Hematopoietic multipotent progenitor cell treated with erythropoietin and hydrocortisone succinate and interleukin-3 and kit ligand, for 17 days (in vitro differentiated cells): ENCODE data around the gene SLC52A1.
"Not testable (repeated sequence)": the region's sequence is repeated elsewhere in the genome, so short reads cannot be mapped to it uniquely, and the experiment has no call there.

Experiments used
- DNase-seq: peaks from one replicate; pipeline ENCODE4 v3.0.0-alpha.2; 2015; ENCODE audit warnings: low spot score

SLC52A1 gene

DNA sequence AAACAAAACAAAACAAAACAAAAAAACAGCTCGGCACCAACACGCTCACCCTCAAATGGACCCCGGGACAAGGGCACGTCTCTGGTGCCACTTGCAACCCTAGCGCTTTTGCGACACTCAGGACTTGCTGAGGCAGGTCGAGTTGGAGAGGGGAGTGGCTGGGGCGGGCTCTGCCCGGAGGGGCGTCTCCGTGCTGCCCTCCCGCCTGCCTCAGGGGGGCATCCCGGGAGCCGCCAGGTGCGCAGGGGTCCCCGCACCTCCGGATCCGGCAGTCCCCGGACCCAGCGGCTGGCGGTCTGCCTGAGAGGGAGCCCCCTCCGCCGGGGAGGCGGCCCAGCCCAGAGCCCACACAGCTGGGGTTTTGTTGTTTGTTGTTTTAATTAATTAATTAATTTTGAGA lies at the start of gene SLC52A1:
TSS of gene SLC52A1 (minus strand) at position 112 of the 400 bp plus-strand sequence. CDS start 820 bp downstream, outside the sequence.
- no peak for DNase-seq

DNA sequence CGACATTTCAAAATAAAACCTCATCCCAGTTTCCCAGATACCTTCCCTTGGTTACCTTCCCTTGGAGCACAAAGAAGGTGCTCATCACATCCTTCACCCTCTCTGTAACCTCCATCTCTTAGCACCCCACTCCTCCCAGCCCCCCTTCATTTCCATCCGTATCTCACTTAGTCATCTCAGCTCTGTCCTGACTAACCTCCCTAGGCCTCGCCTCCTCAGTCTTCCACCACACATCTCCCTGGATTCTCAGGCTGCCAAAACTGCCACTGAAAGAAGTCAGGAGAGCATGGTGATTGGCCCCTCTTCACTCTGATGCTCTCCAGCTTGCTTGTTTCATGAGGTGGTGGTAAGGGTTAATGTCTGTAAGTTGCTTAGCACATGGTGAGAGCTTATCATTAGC lies 45.4 kb upstream of the SLC52A1 start:
- no peak for DNase-seq

GRCh38 chr17:5078106-5079028 lies 43.1 kb upstream of the SLC52A1 start, which contains the start of gene ZFP3:
TSS of gene ZFP3 (plus strand) at chr17:5078467. CDS start at chr17:5091505, 13,038 bp downstream.
- DNase-seq, result no peak

GRCh38 chr17:5077781-5078105 lies 42.5 kb upstream of the SLC52A1 start:
- no peak for DNase-seq

- not testable (repeated sequence) for DNase-seq
These were observed 42.0 kb upstream of the SLC52A1 start for GRCh38 chr17:5077275-5077674.

DNA sequence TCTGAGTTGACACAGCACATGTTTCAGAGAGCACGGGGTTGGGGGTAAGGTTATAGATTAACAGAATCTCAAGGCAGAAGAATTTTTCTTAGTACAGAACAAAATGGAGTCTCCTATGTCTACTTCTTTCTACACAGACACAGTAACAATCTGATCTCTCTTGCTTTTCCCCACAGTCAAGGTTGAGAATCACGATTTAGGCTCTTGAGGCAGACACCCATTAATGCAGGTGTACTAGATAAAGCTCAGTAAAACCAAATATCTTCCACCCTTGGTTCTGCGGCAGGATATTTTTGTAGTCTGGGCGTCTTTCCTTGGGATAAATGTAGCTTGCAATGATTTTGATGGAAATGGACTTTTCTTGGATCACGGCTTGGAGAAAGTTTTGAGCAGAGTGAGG lies 40.2 kb upstream of the SLC52A1 start:
- not testable (repeated sequence) for DNase-seq

GRCh38 chr17:5069724-5070123 lies 34.5 kb upstream of the SLC52A1 start:
- no peak for DNase-seq

DNA sequence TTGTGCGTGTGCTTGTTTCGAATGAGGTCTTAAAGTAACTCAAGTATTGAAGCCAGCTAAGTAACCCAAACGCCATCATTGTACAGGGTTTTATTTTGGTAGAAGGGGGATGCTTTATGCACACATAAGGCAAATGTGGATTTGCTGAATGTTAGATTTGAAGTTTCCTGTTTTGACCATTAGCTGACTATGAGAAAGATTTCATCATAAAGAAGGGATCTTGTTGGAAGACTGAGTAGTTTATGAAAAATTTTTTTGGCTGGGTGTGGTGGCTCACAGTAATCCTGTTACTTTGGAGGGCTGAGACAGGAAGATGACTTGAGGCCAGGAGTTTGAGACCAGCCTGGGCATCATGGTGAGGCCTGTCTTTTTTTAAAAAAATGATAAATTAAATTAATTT lies 33.0 kb upstream of the SLC52A1 start:
- no peak for DNase-seq

GRCh38 chr17:5065227-5065744 lies 30.1 kb upstream of the SLC52A1 start:
- no peak for DNase-seq

- DNase-seq, result no peak
These were observed 20.3 kb upstream of the SLC52A1 start for GRCh38 chr17:5055543-5055942.

DNA sequence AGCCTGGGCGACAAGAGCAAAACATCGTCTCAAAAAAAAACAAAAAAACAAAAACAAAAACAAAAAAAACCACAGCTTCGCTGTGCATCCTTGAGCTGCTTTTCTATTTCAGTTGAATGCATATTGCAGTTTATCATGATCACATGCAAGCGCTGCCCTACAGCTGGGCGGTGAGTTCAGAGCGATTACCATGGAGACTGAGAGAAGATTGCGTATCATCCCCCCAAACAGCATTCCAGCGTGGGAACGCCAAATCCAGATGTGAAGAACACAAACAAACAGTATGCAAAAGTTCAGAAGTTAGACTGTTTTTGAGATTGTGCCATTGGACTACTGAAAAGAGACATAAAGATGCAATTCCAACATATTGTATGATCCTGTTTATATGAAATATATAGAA lies 15.1 kb upstream of the SLC52A1 start:
- DNase-seq, result no peak

GRCh38 chr17:5049314-5049841 lies 14.2 kb upstream of the SLC52A1 start:
- DNase-seq, result no peak

- DNase-seq, result no peak
These were observed 12.2 kb upstream of the SLC52A1 start for GRCh38 chr17:5047446-5047845.

- DNase-seq, result no peak
These were observed 10.3 kb upstream of the SLC52A1 start for GRCh38 chr17:5045496-5045895.

DNA sequence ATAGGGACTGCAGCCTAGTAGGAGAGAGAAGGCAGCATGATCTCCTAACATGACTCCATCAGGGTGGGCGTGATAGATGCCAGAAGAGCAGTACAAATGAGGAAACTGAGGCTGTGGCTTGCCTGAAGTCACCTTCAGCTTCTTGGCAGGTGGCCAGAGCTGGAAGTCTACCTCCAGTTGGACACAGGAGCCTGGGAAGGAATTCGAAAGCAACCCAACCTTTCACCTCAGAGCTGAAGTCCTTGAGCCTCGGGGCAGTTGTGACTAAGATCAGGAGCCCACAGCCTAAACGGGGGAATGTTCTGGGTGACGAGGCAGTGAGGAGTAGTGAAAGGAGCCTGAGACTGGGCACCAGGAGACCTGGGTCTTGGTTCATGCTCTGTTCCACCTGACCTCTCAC lies 9.4 kb upstream of the SLC52A1 start:
- no peak for DNase-seq

GRCh38 chr17:5043524-5043923 lies 8.3 kb upstream of the SLC52A1 start:
- no peak for DNase-seq

- no peak for DNase-seq
These were observed 7.2 kb upstream of the SLC52A1 start for GRCh38 chr17:5042157-5043022.

GRCh38 chr17:5034651-5035050 lies 575 bp downstream of the SLC52A1 start:
- DNase-seq, result no peak

DNA sequence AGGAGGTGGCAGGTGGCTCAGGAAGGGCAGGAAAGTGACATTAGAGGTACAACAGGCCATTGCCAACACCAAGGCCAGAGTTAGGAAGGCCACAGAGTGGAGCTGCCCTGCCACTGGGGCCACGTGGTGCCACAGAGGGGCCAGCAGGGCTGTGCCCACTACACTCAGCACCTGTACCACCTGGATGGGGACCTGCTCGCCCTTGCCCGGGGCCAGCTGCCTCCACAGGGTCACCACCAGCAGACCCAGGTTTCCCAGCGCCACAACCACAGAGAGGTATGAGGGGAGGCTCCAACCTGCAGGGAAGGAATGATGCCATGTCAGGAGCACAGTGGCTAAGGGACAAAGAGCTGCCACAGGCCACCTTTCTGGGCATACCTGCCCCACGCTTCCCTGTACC lies 1.2 kb downstream of the SLC52A1 start:
- no peak for DNase-seq

DNA sequence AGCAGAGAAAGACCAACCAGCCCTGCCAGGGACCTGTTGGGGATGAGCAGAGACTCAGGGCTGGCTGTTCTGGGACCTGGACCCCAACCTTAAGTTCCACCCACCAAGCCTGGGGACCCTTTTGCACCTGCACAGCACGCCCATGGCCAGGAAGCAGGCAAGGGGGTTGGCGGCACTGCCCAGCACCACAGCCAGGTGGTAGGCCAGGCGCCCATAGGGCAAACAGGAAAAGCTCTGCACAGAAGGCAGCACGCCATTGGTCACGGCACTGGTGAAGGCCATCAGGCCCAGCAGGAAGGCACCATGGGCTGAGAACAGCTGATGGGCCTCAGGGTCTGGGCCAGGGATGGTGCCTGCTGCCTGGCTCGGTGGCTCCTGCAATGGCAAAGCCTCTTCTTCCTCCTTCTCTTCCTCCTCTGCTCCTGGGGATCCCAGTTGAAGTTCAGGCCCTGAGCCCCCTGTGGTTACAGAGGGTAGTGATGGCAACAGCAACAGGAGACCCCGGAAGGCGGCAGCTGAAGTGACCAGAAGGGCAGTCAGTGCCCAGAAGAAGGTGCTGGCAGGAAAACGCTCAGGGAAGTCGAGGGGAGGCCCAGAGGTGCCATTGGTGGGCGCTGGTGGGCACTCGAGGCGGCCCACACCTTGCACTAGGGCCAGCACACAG lies 1.7 kb downstream of the SLC52A1 start:
- DNase-seq, result no peak

DNA sequence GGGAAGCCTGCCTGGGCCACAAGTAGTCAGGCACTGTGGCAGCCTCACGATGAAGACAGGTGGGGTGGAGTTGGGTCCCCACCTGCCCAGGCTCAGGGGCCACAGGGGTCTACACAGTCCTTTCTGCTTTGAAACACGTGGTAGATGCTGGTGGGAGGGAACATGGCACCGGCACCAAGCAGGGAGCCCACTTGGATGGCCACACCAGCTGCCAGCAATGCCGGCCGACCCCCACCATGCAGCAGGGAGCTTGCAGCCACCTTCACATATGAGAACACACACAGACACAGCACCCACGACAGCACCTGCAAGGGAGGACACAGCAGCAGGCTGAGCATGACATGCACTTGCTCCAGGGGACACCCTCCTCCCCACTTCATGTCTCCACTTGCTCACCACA lies 2.4 kb downstream of the SLC52A1 start:
- no peak for DNase-seq
